LNCAP (cell line): ENCODE data around the gene MAG.

Experiments
- TF ChIP-seq, protein P1 (sequence below): fragments of 450-650 bp; IDR thresholded peaks from 2 replicates; pipeline ENCODE4 v1.5.1; 2017; ENCODE audit warnings: mild to moderate bottlenecking

Gene MAG

DNA sequence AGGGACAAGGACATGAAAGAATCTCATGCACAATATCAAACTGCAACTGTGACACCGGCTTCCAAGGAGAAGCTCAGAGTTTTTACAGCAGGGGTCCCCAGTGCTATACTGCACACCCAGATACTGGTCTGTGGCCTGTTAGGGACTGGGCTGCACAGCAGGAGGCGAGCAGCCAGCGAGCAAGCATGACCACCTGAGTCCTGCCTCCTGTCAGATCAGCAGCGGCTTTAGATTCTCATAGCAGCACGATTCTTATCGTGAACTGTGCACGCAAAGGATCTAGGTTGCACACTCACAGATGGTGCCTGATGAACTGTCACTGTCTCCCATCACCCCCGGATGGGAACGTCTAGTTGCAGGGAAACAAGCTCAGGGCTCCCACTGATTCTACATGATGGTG, 23.9 kb downstream of the MAG start:
- TF ChIP-seq, protein P1, sequence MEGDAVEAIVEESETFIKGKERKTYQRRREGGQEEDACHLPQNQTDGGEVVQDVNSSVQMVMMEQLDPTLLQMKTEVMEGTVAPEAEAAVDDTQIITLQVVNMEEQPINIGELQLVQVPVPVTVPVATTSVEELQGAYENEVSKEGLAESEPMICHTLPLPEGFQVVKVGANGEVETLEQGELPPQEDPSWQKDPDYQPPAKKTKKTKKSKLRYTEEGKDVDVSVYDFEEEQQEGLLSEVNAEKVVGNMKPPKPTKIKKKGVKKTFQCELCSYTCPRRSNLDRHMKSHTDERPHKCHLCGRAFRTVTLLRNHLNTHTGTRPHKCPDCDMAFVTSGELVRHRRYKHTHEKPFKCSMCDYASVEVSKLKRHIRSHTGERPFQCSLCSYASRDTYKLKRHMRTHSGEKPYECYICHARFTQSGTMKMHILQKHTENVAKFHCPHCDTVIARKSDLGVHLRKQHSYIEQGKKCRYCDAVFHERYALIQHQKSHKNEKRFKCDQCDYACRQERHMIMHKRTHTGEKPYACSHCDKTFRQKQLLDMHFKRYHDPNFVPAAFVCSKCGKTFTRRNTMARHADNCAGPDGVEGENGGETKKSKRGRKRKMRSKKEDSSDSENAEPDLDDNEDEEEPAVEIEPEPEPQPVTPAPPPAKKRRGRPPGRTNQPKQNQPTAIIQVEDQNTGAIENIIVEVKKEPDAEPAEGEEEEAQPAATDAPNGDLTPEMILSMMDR, result no peak

DNA sequence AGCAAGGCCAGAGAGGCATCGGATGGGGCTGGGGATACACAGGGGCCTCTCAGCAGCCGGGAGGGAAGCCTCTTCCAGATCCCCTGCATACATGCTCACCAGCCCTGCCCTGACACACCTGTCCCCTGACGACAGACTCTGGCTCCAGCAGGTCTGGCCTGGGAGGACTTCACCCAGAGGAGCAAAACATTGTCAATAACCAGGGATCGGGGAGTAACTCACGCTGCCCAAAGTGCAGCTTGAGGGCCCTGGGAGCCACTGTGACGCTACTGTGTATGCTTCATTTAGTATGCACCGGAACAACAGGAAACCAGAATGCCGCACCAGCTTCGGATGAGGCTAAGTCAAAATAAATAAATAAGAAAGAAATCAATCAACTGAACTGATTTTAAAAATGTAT, 24.6 kb downstream of the MAG start:
- TF ChIP-seq, protein P1, result no peak

DNA sequence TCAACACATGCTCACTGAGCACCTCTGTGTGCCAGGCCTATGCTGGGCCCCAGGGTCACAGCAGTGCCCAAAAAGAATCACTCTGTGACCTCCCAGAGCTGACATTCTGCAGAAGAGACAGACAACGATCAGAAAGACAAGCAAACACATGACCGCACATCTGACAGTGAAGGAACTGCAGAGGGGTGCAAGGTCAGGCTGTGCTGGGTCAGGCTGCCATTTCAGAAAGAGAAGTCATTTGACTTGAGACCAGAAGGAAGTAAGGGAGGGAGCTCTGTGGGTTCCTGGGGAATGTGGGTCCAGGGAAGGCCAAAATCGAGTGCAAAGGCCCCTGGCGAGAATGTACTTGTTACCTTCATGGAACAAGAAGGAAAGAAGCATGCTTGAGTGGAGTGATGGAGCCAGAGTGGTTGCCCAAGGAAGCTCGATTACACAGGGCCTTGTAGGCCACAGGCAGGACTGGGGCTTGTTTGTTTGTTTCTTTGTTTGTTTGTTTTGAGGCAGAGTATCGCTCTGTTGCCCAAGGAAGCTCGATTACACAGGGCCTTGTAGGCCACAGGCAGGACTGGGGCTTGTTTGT, 25.6 kb downstream of the MAG start:
- TF ChIP-seq, protein P1, result no peak

DNA sequence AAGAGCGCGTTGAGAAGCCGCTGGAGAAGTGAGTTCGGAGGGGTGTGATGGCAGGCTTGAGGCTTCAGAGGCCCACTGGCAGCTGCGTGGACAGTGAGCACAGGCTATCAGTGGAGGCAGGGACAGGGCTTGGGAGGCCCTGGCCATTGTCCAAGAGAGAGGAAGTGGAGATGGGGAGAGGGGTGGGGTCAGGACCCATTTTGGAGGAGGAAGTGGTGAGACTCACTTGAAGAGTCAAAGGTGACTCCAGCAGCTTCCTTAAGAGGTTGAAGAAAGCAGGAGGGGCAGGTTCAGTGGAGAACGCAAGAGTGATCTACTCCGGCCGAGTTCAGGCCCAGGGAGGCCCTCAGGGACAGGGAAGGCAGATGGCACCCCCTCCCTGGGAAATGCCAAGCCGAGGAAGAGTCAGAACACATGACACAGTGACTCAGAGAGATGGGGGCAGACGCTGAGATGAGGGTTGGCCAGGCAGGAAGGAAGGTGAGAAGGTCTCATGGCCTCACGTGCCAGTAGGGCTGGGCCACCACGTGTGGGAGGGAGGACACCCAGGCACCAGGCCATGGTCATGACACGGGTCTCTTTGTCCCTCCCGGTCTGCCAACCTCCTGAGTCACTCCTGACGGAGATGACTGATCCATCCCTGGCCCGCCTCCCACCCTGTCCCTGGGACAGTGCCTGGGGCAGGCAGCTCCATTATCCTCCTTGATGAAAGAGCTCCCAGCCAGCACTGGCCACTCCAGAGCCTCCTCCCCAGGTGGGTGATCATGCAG, 26.9 kb downstream of the MAG start:
- TF ChIP-seq, protein P1, result no peak

DNA sequence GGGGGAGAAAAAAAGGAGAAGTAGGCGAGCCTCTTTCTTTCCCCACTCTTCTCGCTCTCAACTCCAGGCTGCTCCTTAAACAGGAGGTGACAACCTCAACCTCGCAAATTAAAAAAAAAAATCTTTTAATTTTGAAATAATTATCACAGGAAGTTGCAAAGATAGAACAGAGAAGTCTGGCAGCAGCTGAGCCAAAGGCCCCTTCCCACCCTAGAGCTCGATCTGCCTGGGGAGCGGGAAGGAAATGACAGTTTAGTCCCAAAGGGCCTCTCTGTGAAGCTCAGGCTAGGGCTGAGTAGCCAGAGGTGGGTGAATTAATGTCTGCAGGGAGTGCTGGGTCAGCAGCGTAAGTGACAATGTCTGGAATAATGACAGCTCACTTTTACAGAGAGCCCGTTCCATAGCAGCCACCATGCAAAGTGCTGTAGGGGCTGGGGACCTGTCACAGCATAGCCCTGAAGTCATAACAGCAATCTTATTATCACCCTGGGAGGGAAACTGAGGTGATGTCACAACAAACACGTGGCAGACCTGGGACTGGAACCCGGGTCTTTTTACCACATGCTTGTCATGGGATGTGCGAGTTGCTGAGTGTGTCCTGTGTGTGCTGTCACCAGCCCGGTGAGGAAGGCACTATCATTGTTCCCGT, 28.2 kb downstream of the MAG start:
- TF ChIP-seq, protein P1, result no peak

DNA sequence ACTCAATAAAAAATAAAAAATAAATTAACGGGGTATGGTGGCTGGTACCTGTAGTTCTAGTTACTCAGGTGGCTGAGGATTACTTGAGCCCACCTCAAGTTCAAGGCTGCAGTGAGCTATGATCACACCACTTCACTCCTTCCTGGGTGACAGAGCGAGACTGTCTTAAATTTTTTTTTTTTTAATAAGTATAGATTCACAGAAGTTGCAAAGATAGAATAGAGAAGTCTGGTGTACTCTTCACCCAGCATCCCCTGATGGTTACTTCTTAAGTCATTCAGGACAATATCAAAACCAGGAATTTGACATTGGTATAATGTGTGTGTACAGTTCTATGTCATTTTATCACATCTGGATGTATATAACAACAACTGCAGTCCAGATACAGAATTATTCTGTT, 29.3 kb downstream of the MAG start:
- TF ChIP-seq, protein P1, result no peak

DNA sequence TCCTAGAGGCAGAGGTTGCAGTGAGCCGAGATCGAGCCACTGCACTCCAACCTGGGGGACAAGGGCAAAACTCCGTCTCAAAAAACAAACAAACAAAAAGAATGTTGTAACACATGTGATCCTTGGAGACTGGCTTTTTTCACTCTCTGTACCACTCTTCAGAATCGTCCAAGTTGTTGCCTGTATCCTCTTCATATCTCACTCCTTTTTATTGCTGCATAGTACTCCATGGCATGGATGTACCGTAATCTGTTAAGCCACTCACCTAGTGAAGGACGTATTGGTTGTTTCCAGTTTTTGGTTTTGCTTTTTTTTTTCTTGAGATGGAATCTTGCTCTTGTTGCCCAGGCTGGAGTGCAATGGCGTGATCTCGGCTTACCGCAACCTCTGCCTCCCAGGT, 30.1 kb downstream of the MAG start:
- TF ChIP-seq, protein P1, result no peak
